Breast epithelium (tissue), 3 donors: ENCODE data around the gene LYPD6B.

Experiments used
- POLR2AphosphoS5 ChIP-seq, 3 donors: sonication (generic); formaldehyde crosslinking; IDR thresholded peaks; one replicate each; pipeline ENCODE4 v1.6.1; 2017; ENCODE audit warnings: antibody characterized with exemption in 3 of 3
- TF ChIP-seq, protein P1 (sequence below), 3 donors: fragments of 450-650 bp; IDR thresholded peaks; one replicate each; pipeline ENCODE4 v1.5.1; 2016 to 2017; ENCODE audit warnings: antibody characterized with exemption in 3 of 3, mild to moderate bottlenecking in 3 of 3, moderate library complexity in 3 of 3

DNA sequence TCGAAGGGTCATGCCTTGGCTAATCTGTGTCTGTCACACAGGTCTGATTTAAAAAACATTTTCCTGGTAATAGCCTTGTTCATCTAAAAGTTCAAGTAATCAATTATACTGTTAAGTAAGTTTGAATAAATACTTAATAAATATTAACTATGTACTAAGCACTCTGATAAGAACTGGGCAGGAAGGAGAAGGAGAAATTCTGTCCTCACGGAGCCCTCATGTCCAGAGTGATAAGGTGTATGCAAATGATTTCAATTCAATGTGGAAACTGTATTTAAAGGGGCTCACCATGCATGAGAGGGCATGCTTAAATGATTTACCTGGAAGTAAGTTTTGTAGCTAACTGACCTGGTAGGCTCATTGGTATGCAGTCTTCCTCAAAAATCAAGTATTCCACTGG lies 197.9 kb downstream of the LYPD6B start:
- TF ChIP-seq, protein P1, sequence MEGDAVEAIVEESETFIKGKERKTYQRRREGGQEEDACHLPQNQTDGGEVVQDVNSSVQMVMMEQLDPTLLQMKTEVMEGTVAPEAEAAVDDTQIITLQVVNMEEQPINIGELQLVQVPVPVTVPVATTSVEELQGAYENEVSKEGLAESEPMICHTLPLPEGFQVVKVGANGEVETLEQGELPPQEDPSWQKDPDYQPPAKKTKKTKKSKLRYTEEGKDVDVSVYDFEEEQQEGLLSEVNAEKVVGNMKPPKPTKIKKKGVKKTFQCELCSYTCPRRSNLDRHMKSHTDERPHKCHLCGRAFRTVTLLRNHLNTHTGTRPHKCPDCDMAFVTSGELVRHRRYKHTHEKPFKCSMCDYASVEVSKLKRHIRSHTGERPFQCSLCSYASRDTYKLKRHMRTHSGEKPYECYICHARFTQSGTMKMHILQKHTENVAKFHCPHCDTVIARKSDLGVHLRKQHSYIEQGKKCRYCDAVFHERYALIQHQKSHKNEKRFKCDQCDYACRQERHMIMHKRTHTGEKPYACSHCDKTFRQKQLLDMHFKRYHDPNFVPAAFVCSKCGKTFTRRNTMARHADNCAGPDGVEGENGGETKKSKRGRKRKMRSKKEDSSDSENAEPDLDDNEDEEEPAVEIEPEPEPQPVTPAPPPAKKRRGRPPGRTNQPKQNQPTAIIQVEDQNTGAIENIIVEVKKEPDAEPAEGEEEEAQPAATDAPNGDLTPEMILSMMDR (IDR thresholded peaks at IDR 0.05) = no peak
- no peak for TF ChIP-seq POLR2AphosphoS5 (IDR thresholded peaks at IDR 0.05)
